Gastrocnemius medialis (tissue), 4 donors: Measurements from ENCODE around the gene TCHP. TPM values are rescaled to one million over a fixed set of nuclear protein-coding genes. Genes with fewer than 3 reads are reported as not detected.

Source experiments
- ATAC-seq, 2 donors: fragments of 150-250 bp; one replicate each; pipeline ENCODE4 v1.9.1; 2016
- DNase-seq, 2 donors: peaks; one replicate each; pipeline ENCODE4 v3.0.0-alpha.2; 2019
- H3K27ac ChIP-seq, 4 donors: fragments of 200-600 bp; sonication (generic); 1 replicate in 1 of 4; 2 replicates in 3 of 4; pipeline ENCODE4 v1.5.1; 2016 to 2018; ENCODE audit warnings: mild to moderate bottlenecking in 2 of 4, moderate library complexity in 1 of 4
- H3K27me3 ChIP-seq, 3 donors: fragments of 200-600 bp; sonication (generic) in 2 of 3; 1 replicate in 1 of 3; 2 replicates in 2 of 3; pipeline versions ENCODE4 v1.5.1 to v1.6.0; 2016 to 2019; ENCODE audit warnings: mild to moderate bottlenecking in 1 of 3, moderate library complexity in 1 of 3
- H3K36me3 ChIP-seq, 2 donors: fragments of 200-600 bp; sonication (generic) in 1 of 2; one replicate each; pipeline ENCODE4 v1.5.1; 2017 to 2018
- H3K4me1 ChIP-seq, 2 donors: fragments of 200-600 bp; sonication (generic) in 1 of 2; one replicate each; pipeline ENCODE4 v1.5.1; 2016 to 2017; ENCODE audit warnings: mild to moderate bottlenecking in 2 of 2
- H3K4me3 ChIP-seq, 4 donors: fragments of 200-600 bp; sonication (generic) in 3 of 4; 1 replicate in 1 of 4; 2 replicates in 3 of 4; pipeline ENCODE4 v1.5.1; 2016 to 2019; ENCODE audit warnings: mild to moderate bottlenecking in 2 of 4
- H3K9me3 ChIP-seq, 3 donors: fragments of 200-600 bp; sonication (generic) in 2 of 3; 1 replicate in 1 of 3; 2 replicates in 2 of 3; pipeline ENCODE4 v1.5.1; 2016 to 2019
- POLR2A ChIP-seq, 2 donors: fragments of 450-650 bp; IDR thresholded peaks; one replicate each; pipeline ENCODE4 v1.6.1; 2017; ENCODE audit warnings: antibody characterized with exemption in 2 of 2, mild to moderate bottlenecking in 2 of 2, moderate library complexity in 2 of 2
- in situ Hi-C, 4 donors: fragments of 200-750 bp; cut with MboI; loops; one replicate each; pipeline versions ENCODE4 v1.15.0 to v1.8.0; 2017; ENCODE audit warnings: low sequenced_read_pairs in 4 of 4
- intact Hi-C: fragments of 100-400 bp; cut with DNase I; formaldehyde crosslinking; loops from one replicate; pipeline ENCODE4 v1.15.1; 2023; ENCODE audit warnings: low total_unique reads
- total RNA-seq, 4 donors: library from RNA; depleted of rRNA; stranded (reverse); fragments of >200 nt; gene quantifications; one replicate each; pipeline versions ENCODE4 v1.1.0 to v1.2.3, GENCODE V29; 2016
- TF ChIP-seq, protein P1 (sequence below), 5 experiments: fragments of 450-650 bp in 3 of 5; fragments of 200-600 bp in 2 of 5; sonication (generic) in 2 of 5; IDR thresholded peaks in 4 of 5; conservative IDR thresholded peaks in 1 of 5; 1 replicate in 4 of 5; 2 replicates in 1 of 5; pipeline ENCODE4 v1.5.1; 2016 to 2019; ENCODE audit warnings: antibody characterized with exemption in 5 of 5, mild to moderate bottlenecking in 3 of 5, moderate library complexity in 3 of 5

Gene TCHP
- total RNA-seq, 4 donors from 2014 or later, result 7.3 to 9.4 (median 8.0) TPM

GRCh38 chr12:109932878-109933503, 32.9 kb downstream of the TCHP start:
- Histone ChIP-seq H3K27ac (no peak overlapping the region), H3K4me3 (no peak overlapping the region), H3K36me3 (peaks cover 0 to 83% of the 10 kb centered on the region in 2 donors), H3K27me3 (no peaks in the 10 kb centered on the region), H3K4me1 (peaks cover 2 to 4% of the 10 kb centered on the region in 2 donors), H3K9me3 (no peaks in the 10 kb centered on the region)
- no peak for ATAC-seq
- in situ Hi-C loops (no loop called here), intact Hi-C loops (no loop called here)
- TF ChIP-seq POLR2A (IDR thresholded peaks at IDR 0.05), result no peak
- TF ChIP-seq, protein P1, sequence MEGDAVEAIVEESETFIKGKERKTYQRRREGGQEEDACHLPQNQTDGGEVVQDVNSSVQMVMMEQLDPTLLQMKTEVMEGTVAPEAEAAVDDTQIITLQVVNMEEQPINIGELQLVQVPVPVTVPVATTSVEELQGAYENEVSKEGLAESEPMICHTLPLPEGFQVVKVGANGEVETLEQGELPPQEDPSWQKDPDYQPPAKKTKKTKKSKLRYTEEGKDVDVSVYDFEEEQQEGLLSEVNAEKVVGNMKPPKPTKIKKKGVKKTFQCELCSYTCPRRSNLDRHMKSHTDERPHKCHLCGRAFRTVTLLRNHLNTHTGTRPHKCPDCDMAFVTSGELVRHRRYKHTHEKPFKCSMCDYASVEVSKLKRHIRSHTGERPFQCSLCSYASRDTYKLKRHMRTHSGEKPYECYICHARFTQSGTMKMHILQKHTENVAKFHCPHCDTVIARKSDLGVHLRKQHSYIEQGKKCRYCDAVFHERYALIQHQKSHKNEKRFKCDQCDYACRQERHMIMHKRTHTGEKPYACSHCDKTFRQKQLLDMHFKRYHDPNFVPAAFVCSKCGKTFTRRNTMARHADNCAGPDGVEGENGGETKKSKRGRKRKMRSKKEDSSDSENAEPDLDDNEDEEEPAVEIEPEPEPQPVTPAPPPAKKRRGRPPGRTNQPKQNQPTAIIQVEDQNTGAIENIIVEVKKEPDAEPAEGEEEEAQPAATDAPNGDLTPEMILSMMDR (IDR thresholded peaks at IDR 0.05 in 4 of 5, conservative IDR thresholded peaks at IDR 0.05 in 1 of 5), result no peak
- DNase-seq, result no peak

- peaks cover 0 to 90% of the 10 kb centered on the region in 2 donors for H3K36me3 ChIP-seq
Measured at GRCh38 chr12:109934026-109934425, 34.0 kb downstream of the TCHP start.

GRCh38 chr12:109937371-109937770, 37.3 kb downstream of the TCHP start:
- Histone ChIP-seq H3K4me1 (no peaks in the 10 kb centered on the region), H3K27ac (no peak overlapping the region), H3K9me3 (no peaks in the 10 kb centered on the region), H3K36me3 (peaks cover 0 to 73% of the 10 kb centered on the region in 2 donors), H3K4me3 (no peak overlapping the region), H3K27me3 (no peaks in the 10 kb centered on the region)
- ATAC-seq (no peak), DNase-seq (no peak)
- TF ChIP-seq, protein P1 (IDR thresholded peaks at IDR 0.05 in 4 of 5, conservative IDR thresholded peaks at IDR 0.05 in 1 of 5), result no peak
- TF ChIP-seq POLR2A (IDR thresholded peaks at IDR 0.05), result no peak
- in situ Hi-C loops, result no loop called here
- intact Hi-C loops, result no loop called here

More at GRCh38 chr12:109934026-109934425, 34.0 kb downstream of the TCHP start:
- no peak overlapping the region for H3K27ac ChIP-seq
- no peaks in the 10 kb centered on the region for H3K27me3 ChIP-seq
- no peak for ATAC-seq
- no peak overlapping the region for H3K4me3 ChIP-seq
- no peaks in the 10 kb centered on the region for H3K4me1 ChIP-seq
- no peak for DNase-seq
- in situ Hi-C loops, result no loop called here
- intact Hi-C loops, result no loop called here
- no peak for TF ChIP-seq POLR2A (IDR thresholded peaks at IDR 0.05)
- TF ChIP-seq, protein P1 (IDR thresholded peaks at IDR 0.05 in 4 of 5, conservative IDR thresholded peaks at IDR 0.05 in 1 of 5), result no peak
- H3K9me3 ChIP-seq, result no peaks in the 10 kb centered on the region

DNA sequence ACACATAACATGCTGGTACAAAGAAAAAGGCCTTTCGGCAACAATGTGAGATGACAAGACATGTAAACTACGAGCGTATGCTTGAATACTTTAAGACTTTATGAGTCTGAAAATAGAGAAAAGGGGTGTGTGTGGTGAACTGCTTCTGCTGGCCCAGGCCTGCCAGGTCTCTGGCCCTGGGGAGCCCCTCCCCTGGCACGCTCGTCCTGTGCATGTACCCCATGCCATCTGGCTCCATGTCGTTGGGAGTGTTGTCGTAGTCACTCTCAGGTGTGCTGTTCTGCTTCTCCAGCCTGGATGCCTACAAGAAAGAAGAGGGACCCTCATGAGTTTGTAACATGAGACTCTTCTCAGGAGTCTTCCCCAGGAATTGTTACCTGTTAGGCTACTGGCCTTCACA, 38.9 kb downstream of the TCHP start:
- TF ChIP-seq, protein P1 (IDR thresholded peaks at IDR 0.05 in 4 of 5, conservative IDR thresholded peaks at IDR 0.05 in 1 of 5), result no peak
- no peak for TF ChIP-seq POLR2A (IDR thresholded peaks at IDR 0.05)
- ATAC-seq (no peak), DNase-seq (no peak)
- no peaks in the 10 kb centered on the region for H3K9me3 ChIP-seq
- no peak overlapping the region for H3K4me3 ChIP-seq
- peaks cover 0 to 58% of the 10 kb centered on the region in 2 donors for H3K36me3 ChIP-seq
- H3K27ac ChIP-seq, result no peak overlapping the region
- intact Hi-C loops, result no loop called here
- no peaks in the 10 kb centered on the region for H3K4me1 ChIP-seq
- H3K27me3 ChIP-seq, result no peaks in the 10 kb centered on the region
- in situ Hi-C loops, result no loop called here

DNA sequence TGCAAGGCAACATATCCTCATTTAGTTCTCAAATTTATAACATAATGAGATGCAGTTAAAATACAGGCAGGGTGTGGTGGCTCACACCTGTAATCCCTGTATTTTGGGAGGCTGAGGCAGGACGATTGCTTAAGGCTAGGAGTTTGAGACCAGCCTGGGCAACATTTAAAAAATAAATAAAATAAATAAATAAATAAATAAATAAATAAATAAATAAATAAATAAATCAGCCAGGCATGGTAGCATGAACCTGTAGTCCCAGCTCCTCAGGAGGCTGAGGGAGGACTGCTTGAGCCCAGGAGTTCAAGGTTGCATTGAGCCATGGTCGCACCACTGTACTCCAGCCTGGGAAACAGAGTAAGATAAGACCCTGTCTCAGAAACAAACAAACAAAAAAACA, 39.4 kb downstream of the TCHP start:
- in situ Hi-C loops, result no loop called here
- TF ChIP-seq POLR2A (IDR thresholded peaks at IDR 0.05), result no peak

More for the DNA sequence above, 39.4 kb downstream of the TCHP start:
- ATAC-seq, result no peak
- H3K4me3 ChIP-seq, result no peak overlapping the region
- no peak for DNase-seq
- intact Hi-C loops, result no loop called here
- no peaks in the 10 kb centered on the region for H3K4me1 ChIP-seq
- H3K9me3 ChIP-seq, result no peaks in the 10 kb centered on the region
- no peak overlapping the region for H3K27ac ChIP-seq
- peaks cover 0 to 52% of the 10 kb centered on the region in 2 donors for H3K36me3 ChIP-seq
- no peaks in the 10 kb centered on the region for H3K27me3 ChIP-seq
